K562 (cell line): Measurements from ENCODE around the gene ZNF792. TPM values are rescaled to one million over a fixed set of nuclear protein-coding genes. Genes with fewer than 3 reads are reported as not detected.
A peak's percentile ranks its signal among the peaks of the same experiment; 100 is the strongest.

Source experiments
- ARID4B ChIP-seq: sonication (generic); formaldehyde crosslinking; IDR thresholded peaks from 2 replicates; pipeline ENCODE4 v1.8.0; 2022; ENCODE audit warnings: mild to moderate bottlenecking, missing genetic modification reagents
- BDP1 ChIP-seq: IDR thresholded peaks from 3 replicates; pipeline ENCODE4 v1.6.1; 2011; ENCODE audit not compliant: insufficient read length, insufficient read depth
- COPS2 ChIP-seq: fragments of 450-650 bp; conservative IDR thresholded peaks from 2 replicates; pipeline ENCODE4 v1.6.1; 2016; ENCODE audit warnings: mild to moderate bottlenecking, moderate library complexity
- DACH1 ChIP-seq: fragments of 450-650 bp; IDR thresholded peaks from 2 replicates; pipeline ENCODE4 v1.6.1; 2018; ENCODE audit not compliant: partially characterized antibody
- DNMT1 ChIP-seq: fragments of 450-650 bp; IDR thresholded peaks from 2 replicates; pipeline ENCODE4 v1.6.1; 2016; ENCODE audit warnings: antibody characterized with exemption, mild to moderate bottlenecking
- E2F6 ChIP-seq, 2 experiments: IDR thresholded peaks; 2 replicates each; pipeline ENCODE4 v1.6.1; 2011; ENCODE audit warnings: borderline replicate concordance in 1 of 2, control low read depth in 1 of 2, low read depth in 1 of 2, low read length in 1 of 2, mild to moderate bottlenecking in 1 of 2, mixed read lengths in 1 of 2, moderate library complexity in 1 of 2; ENCODE audit not compliant: insufficient read depth in 1 of 2, insufficient read length in 1 of 2, poor library complexity in 1 of 2, severe bottlenecking in 1 of 2; ENCODE audit errors: extremely low read depth in 1 of 2
- HNRNPLL ChIP-seq: fragments of 200-400 bp; formaldehyde crosslinking; IDR thresholded peaks from 2 replicates; pipeline ENCODE4 v1.6.1; 2017; ENCODE audit warnings: low read length, low read depth, mild to moderate bottlenecking; ENCODE audit not compliant: poor library complexity, severe bottlenecking
- KDM5B ChIP-seq: fragments of 200-600 bp; sonication (generic); IDR thresholded peaks from 2 replicates; pipeline ENCODE4 v1.6.1; 2012; ENCODE audit warnings: low read depth, mild to moderate bottlenecking, moderate library complexity, low read length, control low read depth, inconsistent platforms; ENCODE audit not compliant: insufficient replicate concordance
- MYC ChIP-seq, 2 experiments: fragments of 250-450 bp in 1 of 2; sonication (Bioruptor Pico) in 1 of 2; IDR thresholded peaks; 2 replicates each; pipeline versions ENCODE4 v1.5.1 to v1.6.1; 2012 to 2021; ENCODE audit warnings: low read depth in 2 of 2, borderline replicate concordance in 1 of 2, improper control_type of control experiment in 1 of 2, low read length in 1 of 2, mild to moderate bottlenecking in 1 of 2, moderate library complexity in 1 of 2
- SIN3B ChIP-seq: fragments of 450-650 bp; IDR thresholded peaks from 2 replicates; pipeline ENCODE4 v1.6.1; 2017; ENCODE audit warnings: low read depth, mild to moderate bottlenecking, moderate library complexity
- SMARCC2 ChIP-seq: fragments of 450-650 bp; IDR thresholded peaks from 2 replicates; pipeline ENCODE4 v1.6.1; 2017; ENCODE audit warnings: antibody characterized with exemption, moderate library complexity, mild to moderate bottlenecking, low read depth
- TAF1 ChIP-seq: IDR thresholded peaks from 2 replicates; pipeline ENCODE4 v1.6.1; 2011; ENCODE audit warnings: mild to moderate bottlenecking, low read length, moderate library complexity; ENCODE audit not compliant: insufficient read depth, control insufficient read depth, severe bottlenecking; ENCODE audit errors: extremely low read depth
- polyA plus RNA-seq, 8 experiments: library from polyadenylated mRNA; depleted of rRNA in 4 of 8; stranded (reverse) in 5 of 8; unstranded in 3 of 8; fragments of >200 nt; fragmentation: Nextera tagmentation in 2 of 8; fragmentation: Illumina TruSeq in 1 of 8; extraction: Ambion mirVana in 2 of 8; extraction: Trizol in 1 of 8; gene quantifications; 2 replicates each; pipeline versions ENCODE4 v1.2.1 to v1.2.3, GENCODE V29; 2011 to 2014; ENCODE audit warnings: inconsistent platforms in 1 of 8, missing spikeins in 1 of 8
- total RNA-seq, 7 experiments: library from RNA; depleted of rRNA in 6 of 7; stranded (reverse); fragments of >200 nt in 6 of 7; fragmentation: Illumina TruSeq in 2 of 7; extraction: Trizol in 2 of 7; gene quantifications; 2 replicates each; pipeline versions ENCODE4 v1.2.1 to v1.2.3, GENCODE V29; 2011 to 2021; ENCODE audit warnings: low replicate concordance in 1 of 7
- TF ChIP-seq, protein P1 (sequence below): fragments of 250-450 bp; sonication (Bioruptor Pico); IDR thresholded peaks from 2 replicates; pipeline ENCODE4 v1.5.1; 2021; ENCODE audit warnings: mild to moderate bottlenecking

The ZNF792 gene
- total and polyA plus RNA-seq, 9 of the 15 experiments (the other 6 are each of a cell fraction or from before 2014, with no cell fraction given): 3.3 to 16.5 (median 10.4) TPM

- TF ChIP-seq HNRNPLL: peak; percentile 30
- peak; percentile 22 for TF ChIP-seq TAF1
- TF ChIP-seq KDM5B: peak; percentile 80
- peak; percentile 42; the same call in 1 of the 2 replicates for TF ChIP-seq SMARCC2
- TF ChIP-seq MYC (IDR thresholded peaks at IDR 0.05; ENCODE audit: low read depth, low read length): peak; percentile 66; the same call in 1 of the 2 replicates
- TF ChIP-seq MYC (CRISPR knock-in tag; IDR thresholded peaks at IDR 0.05; ENCODE audit: borderline replicate concordance, low read depth): no peak
- TF ChIP-seq SIN3B: no peak
- TF ChIP-seq E2F6 (IDR thresholded peaks at IDR 0.05; ENCODE audit: borderline replicate concordance in 1 of 2, extremely low read depth in 1 of 2, insufficient read depth in 1 of 2, insufficient read length in 1 of 2, low read depth in 1 of 2, low read length in 1 of 2, poor library complexity in 1 of 2, severe bottlenecking in 1 of 2): peak; percentile 78 to 88
- TF ChIP-seq, protein P1, sequence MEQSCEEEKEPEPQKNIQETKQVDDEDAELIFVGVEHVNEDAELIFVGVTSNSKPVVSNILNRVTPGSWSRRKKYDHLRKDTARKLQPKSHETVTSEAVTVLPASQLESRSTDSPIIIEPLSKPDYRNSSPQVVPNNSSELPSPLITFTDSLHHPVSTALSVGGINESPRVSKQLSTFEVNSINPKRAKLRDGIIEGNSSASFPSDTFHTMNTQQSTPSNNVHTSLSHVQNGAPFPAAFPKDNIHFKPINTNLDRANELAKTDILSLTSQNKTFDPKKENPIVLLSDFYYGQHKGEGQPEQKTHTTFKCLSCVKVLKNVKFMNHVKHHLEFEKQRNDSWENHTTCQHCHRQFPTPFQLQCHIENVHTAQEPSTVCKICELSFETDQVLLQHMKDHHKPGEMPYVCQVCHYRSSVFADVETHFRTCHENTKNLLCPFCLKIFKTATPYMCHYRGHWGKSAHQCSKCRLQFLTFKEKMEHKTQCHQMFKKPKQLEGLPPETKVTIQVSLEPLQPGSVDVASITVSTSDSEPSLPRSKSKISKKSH: no peak
- no peak for TF ChIP-seq DNMT1
- no peak for TF ChIP-seq DACH1
- TF ChIP-seq BDP1: no peak
- peak; percentile 53; the same call in 1 of the 2 replicates for TF ChIP-seq ARID4B (CRISPR knock-in tag)
- TF ChIP-seq COPS2: no peak
Measured at GRCh38 chr19:34926685-34927375, 37.2 kb downstream of the ZNF792 start, which contains the start of gene ZNF30 (continued).
